ENCODE data around the gene CSPG4. TPM values are rescaled to one million over a fixed set of nuclear protein-coding genes. Genes with fewer than 3 reads are reported as not detected.
"Not testable (repeated sequence)": the region's sequence is repeated elsewhere in the genome, so short reads cannot be mapped to it uniquely, and the experiment has no call there.

The CSPG4 gene
- polyA plus RNA-seq, 1 experiment, result 24.1 TPM

DNA sequence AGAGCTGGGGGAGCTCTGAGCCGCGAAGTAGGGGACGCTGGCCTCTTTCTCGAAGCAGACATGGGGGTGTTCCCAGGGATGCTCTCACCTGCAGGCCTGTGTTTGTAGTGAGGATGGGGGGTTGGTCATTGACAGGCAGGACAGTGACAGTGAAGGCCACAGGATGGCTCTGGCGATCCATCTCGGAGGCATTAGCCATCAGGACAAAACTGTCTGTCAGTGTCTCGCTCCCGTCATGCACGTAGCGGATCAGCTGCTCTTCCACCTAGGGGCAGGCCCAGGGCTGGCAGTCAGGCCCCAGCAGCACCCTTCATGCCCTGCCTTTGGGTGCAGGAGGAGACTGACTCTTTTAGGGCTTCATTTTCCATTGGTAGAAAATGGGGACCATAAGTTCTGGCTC lies 28.0 kb downstream of the CSPG4 start:
- Histone ChIP-seq H3K36me3 (ENCODE audit: control insufficient read depth, insufficient read depth, low read length) (peaks cover 37% of the 10 kb centered on the region), H3K4me3 (ENCODE audit: low read depth, low read length) (no peak overlapping the region), H3K27me3 (ENCODE audit: control insufficient read depth, insufficient read depth, low read length) (no peaks in the 10 kb centered on the region)
- ChIA-PET CTCF (interaction anchor here (0.9 to 7.0 kb wide), 8 partner anchors 9 to 228 kb away, joined by 3 to 48 read pairs (median 6); partner anchors contain the start of gene IMP3), POLR2A (no interaction called here)
- no peak for DNase-seq (ENCODE audit: low read depth)
- TF ChIP-seq, protein P1, sequence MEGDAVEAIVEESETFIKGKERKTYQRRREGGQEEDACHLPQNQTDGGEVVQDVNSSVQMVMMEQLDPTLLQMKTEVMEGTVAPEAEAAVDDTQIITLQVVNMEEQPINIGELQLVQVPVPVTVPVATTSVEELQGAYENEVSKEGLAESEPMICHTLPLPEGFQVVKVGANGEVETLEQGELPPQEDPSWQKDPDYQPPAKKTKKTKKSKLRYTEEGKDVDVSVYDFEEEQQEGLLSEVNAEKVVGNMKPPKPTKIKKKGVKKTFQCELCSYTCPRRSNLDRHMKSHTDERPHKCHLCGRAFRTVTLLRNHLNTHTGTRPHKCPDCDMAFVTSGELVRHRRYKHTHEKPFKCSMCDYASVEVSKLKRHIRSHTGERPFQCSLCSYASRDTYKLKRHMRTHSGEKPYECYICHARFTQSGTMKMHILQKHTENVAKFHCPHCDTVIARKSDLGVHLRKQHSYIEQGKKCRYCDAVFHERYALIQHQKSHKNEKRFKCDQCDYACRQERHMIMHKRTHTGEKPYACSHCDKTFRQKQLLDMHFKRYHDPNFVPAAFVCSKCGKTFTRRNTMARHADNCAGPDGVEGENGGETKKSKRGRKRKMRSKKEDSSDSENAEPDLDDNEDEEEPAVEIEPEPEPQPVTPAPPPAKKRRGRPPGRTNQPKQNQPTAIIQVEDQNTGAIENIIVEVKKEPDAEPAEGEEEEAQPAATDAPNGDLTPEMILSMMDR (IDR thresholded peaks at IDR 0.05; ENCODE audit: insufficient read depth, low read depth, low read length), result no peak

- CTCF ChIA-PET, result interaction anchor here (0.8 to 7.0 kb wide), 12 partner anchors 8 to 227 kb away, joined by 3 to 48 read pairs (median 4); partner anchors contain the start of gene IMP3
- TF ChIP-seq, protein P1 (IDR thresholded peaks at IDR 0.05; ENCODE audit: insufficient read depth, low read depth, low read length), result peak; percentile 76
- POLR2A ChIA-PET; H3K4me3 ChIP-seq (ENCODE audit: low read depth, low read length); H3K27me3 ChIP-seq (ENCODE audit: control insufficient read depth, insufficient read depth, low read length); DNase-seq (ENCODE audit: low read depth): not testable (repeated sequence)
- H3K36me3 ChIP-seq (ENCODE audit: control insufficient read depth, insufficient read depth, low read length), result peaks cover 32% of the 10 kb centered on the region
Observed at GRCh38 chr15:75683646-75684312, 28.9 kb downstream of the CSPG4 start.

DNA sequence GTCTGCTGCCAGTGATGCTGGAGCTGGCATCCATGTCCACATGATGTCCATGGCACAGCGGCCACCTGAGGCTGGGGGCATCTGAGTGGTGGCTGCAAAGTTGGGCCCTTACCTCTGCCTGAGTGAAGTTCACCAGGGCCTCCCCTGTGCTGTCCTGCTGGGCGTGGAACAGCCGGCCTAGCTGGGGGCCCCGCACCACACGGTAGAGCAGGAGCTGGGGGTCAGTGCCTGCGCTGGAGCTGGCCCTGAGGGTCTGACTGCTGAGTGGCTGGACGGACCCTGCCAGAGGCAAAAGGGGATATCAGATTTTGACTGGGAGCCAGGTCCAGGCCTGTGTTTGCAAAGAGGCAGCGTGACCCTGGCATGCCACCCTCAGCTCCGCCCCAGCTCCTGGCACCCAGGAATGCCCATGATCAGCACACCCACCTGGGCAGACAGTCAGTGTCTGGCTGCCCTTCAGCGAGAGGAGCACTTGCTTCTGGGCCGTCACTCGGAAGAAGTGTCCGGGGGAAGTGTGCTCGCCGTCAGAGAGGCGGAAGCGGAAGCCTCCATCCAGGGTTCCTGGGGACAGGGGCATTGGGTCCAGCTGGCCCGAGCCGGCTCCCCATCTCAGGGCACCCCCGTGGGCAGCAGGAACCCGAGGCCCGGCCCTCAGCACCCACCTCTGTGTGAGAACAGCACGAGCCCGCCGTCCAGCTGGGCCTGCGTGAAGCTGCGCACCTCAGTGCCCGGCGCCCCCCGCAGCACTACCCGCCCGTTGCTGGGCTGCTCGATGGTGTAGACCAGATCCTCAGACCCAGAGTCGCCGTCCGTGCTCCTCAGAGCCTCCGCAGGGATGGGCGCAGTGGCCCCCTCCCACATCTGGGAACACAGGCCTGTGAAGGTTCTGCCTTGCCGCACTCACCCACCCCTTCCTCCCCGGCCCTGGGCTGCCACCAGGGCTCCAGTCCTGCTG lies 30.2 kb downstream of the CSPG4 start:
- POLR2A ChIA-PET, result interaction anchor here (0.5 kb wide), 1 partner anchor 112 kb away, joined by 3 read pairs; no protein-coding TSS in a partner anchor
- no peak for DNase-seq (ENCODE audit: low read depth)
- no peaks in the 10 kb centered on the region for H3K27me3 ChIP-seq (ENCODE audit: control insufficient read depth, insufficient read depth, low read length)
- CTCF ChIA-PET, result interaction anchor here (1.0 to 7.0 kb wide), 10 partner anchors 8 to 315 kb away, joined by 3 to 30 read pairs (median 4); partner anchors contain the start of gene IMP3
- H3K36me3 ChIP-seq (ENCODE audit: control insufficient read depth, insufficient read depth, low read length), result peaks cover 26% of the 10 kb centered on the region
- TF ChIP-seq, protein P1 (IDR thresholded peaks at IDR 0.05; ENCODE audit: insufficient read depth, low read depth, low read length), result no peak
- H3K4me3 ChIP-seq (ENCODE audit: low read depth, low read length), result no peak overlapping the region

- H3K4me3 ChIP-seq (ENCODE audit: low read depth, low read length), result no peak overlapping the region
- ChIA-PET CTCF (interaction anchor here (0.9 to 7.0 kb wide), 4 partner anchors 13 to 171 kb away, joined by 3 to 30 read pairs (median 6); partner anchors contain the start of gene IMP3), POLR2A (interaction anchor here (0.6 kb wide), 1 partner anchor 32 kb away, joined by 3 read pairs; the partner anchor contains the start of gene SNX33)
- H3K27me3 ChIP-seq (ENCODE audit: control insufficient read depth, insufficient read depth, low read length), result no peaks in the 10 kb centered on the region
- TF ChIP-seq, protein P1 (IDR thresholded peaks at IDR 0.05; ENCODE audit: insufficient read depth, low read depth, low read length), result no peak
- no peak for DNase-seq (ENCODE audit: low read depth)
- H3K36me3 ChIP-seq (ENCODE audit: control insufficient read depth, insufficient read depth, low read length), result peaks cover 36% of the 10 kb centered on the region
Observed at GRCh38 chr15:75680007-75680789, 32.5 kb downstream of the CSPG4 start.

GRCh38 chr15:75678324-75678690 lies 34.3 kb downstream of the CSPG4 start:
- H3K4me3 ChIP-seq (ENCODE audit: low read depth, low read length); POLR2A ChIA-PET; H3K27me3 ChIP-seq (ENCODE audit: control insufficient read depth, insufficient read depth, low read length); DNase-seq (ENCODE audit: low read depth): not testable (repeated sequence)
- H3K36me3 ChIP-seq (ENCODE audit: control insufficient read depth, insufficient read depth, low read length), result peaks cover 29% of the 10 kb centered on the region
- CTCF ChIA-PET, result interaction anchor here (1.2 to 7.0 kb wide), 5 partner anchors 8 to 310 kb away, joined by 3 to 30 read pairs (median 8); partner anchors contain the start of genes IMP3 and MAN2C1

Measured in BJ (cell line).